Activated naive CD4-positive, alpha-beta T cell treated with anti-CD3 and anti-CD28 coated beads for 36 hours (primary cell): ENCODE results near the gene JAZF1. TPM values are rescaled to one million over a fixed set of nuclear protein-coding genes. Genes with fewer than 3 reads are reported as not detected.

Source experiments
- CTCF ChIA-PET: fragments of 350-600 bp; sonication (Branson Sonifier 250); formaldehyde crosslinking; loops from one replicate; lab custom pipeline; 2021; ENCODE audit warnings: antibody characterized with exemption; lab: Charles Lee
- DNase-seq: peaks from one replicate; pipeline ENCODE4 v3.0.0-alpha.2; 2020
- H3K27ac Mint-ChIP-seq: one replicate; pipeline ENCODE4 v1.8.0; 2021; ENCODE audit warnings: mild to moderate bottlenecking, mixed read lengths
- H3K27me3 Mint-ChIP-seq: one replicate; pipeline ENCODE4 v1.8.0; 2021; ENCODE audit warnings: low read depth, mixed read lengths
- H3K36me3 Mint-ChIP-seq: one replicate; pipeline ENCODE4 v1.8.0; 2021; ENCODE audit warnings: low read depth, mixed read lengths
- H3K4me1 Mint-ChIP-seq: one replicate; pipeline ENCODE4 v1.8.0; 2021; ENCODE audit warnings: low read depth, mixed read lengths
- H3K4me3 Mint-ChIP-seq: one replicate; pipeline ENCODE4 v1.8.0; 2021; ENCODE audit warnings: mild to moderate bottlenecking, moderate library complexity, mixed read lengths
- H3K9me3 Mint-ChIP-seq: one replicate; pipeline ENCODE4 v1.8.0; 2021; ENCODE audit warnings: mixed read lengths
- intact Hi-C: fragments of 100-400 bp; cut with micrococcal nuclease; formaldehyde crosslinking; loops from one replicate; pipeline ENCODE4 v1.15.1; 2023
- total RNA-seq, 2 experiments: library from RNA; stranded (reverse); gene quantifications; one replicate each; pipeline ENCODE4 v1.2.3, GENCODE V29; 2021

The JAZF1 gene
- total RNA-seq, 2 experiments from 2014 or later = 3.4 to 4.7 TPM

- no peaks in the 10 kb centered on the region for H3K36me3 Mint-ChIP-seq
- intact Hi-C loops = no loop called here
- CTCF ChIA-PET = interaction anchor here (0.8 to 2.6 kb wide), 3 partner anchors 14 to 20 kb away, joined by 4 to 9 read pairs (median 6); no protein-coding TSS in a partner anchor
These were observed 104.8 kb downstream of the JAZF1 start for GRCh38 chr7:28075674-28076358.

GRCh38 chr7:28072876-28073514 lies 107.6 kb downstream of the JAZF1 start:
- Mint-ChIP-seq H3K36me3 (no peaks in the 10 kb centered on the region), H3K4me3 (no peak overlapping the region), H3K9me3 (no peaks in the 10 kb centered on the region), H3K27ac (no peak overlapping the region), H3K4me1 (no peaks in the 10 kb centered on the region), H3K27me3 (no peaks in the 10 kb centered on the region)
- CTCF ChIA-PET = interaction anchor here (0.6 kb wide), 1 partner anchor 276 kb away, joined by 6 read pairs; no protein-coding TSS in a partner anchor
- no peak for DNase-seq
- intact Hi-C loops = no loop called here

More at GRCh38 chr7:28075674-28076358, 104.8 kb downstream of the JAZF1 start:
- no peaks in the 10 kb centered on the region for H3K27me3 Mint-ChIP-seq
- H3K4me1 Mint-ChIP-seq = no peaks in the 10 kb centered on the region
- no peak for DNase-seq
- no peak overlapping the region for H3K4me3 Mint-ChIP-seq
- H3K9me3 Mint-ChIP-seq = no peaks in the 10 kb centered on the region
- no peak overlapping the region for H3K27ac Mint-ChIP-seq

- Mint-ChIP-seq H3K36me3 (no peaks in the 10 kb centered on the region), H3K27me3 (no peaks in the 10 kb centered on the region), H3K4me3 (no peak overlapping the region), H3K9me3 (no peaks in the 10 kb centered on the region), H3K4me1 (no peaks in the 10 kb centered on the region), H3K27ac (no peak overlapping the region)
- CTCF ChIA-PET = interaction anchor here (0.6 to 2.0 kb wide), 3 partner anchors 9 to 61 kb away, joined by 3 to 11 read pairs (median 3); no protein-coding TSS in a partner anchor
- intact Hi-C loops = no loop called here
- no peak for DNase-seq
These were observed 109.0 kb downstream of the JAZF1 start for GRCh38 chr7:28071570-28071969.

GRCh38 chr7:28070297-28071055 lies 110.1 kb downstream of the JAZF1 start:
- CTCF ChIA-PET = interaction anchor here (1.0 to 2.0 kb wide), 5 partner anchors 8 to 55 kb away, joined by 3 to 11 read pairs (median 5); no protein-coding TSS in a partner anchor
- Mint-ChIP-seq H3K27ac (no peak overlapping the region), H3K36me3 (no peaks in the 10 kb centered on the region), H3K27me3 (no peaks in the 10 kb centered on the region), H3K9me3 (no peaks in the 10 kb centered on the region), H3K4me3 (no peak overlapping the region), H3K4me1 (no peaks in the 10 kb centered on the region)
- intact Hi-C loops = no loop called here
- DNase-seq = no peak

GRCh38 chr7:28069807-28070206 lies 110.8 kb downstream of the JAZF1 start:
- Mint-ChIP-seq H3K36me3 (no peaks in the 10 kb centered on the region), H3K27me3 (no peaks in the 10 kb centered on the region), H3K27ac (no peak overlapping the region), H3K4me1 (no peaks in the 10 kb centered on the region), H3K4me3 (no peak overlapping the region), H3K9me3 (no peaks in the 10 kb centered on the region)
- CTCF ChIA-PET = interaction anchor here (1.0 to 1.7 kb wide), 3 partner anchors 8 to 14 kb away, joined by 3 to 7 read pairs (median 5); no protein-coding TSS in a partner anchor
- intact Hi-C loops = no loop called here
- no peak for DNase-seq

GRCh38 chr7:28069388-28069787 lies 111.2 kb downstream of the JAZF1 start:
- Mint-ChIP-seq H3K4me1 (no peaks in the 10 kb centered on the region), H3K9me3 (no peaks in the 10 kb centered on the region), H3K27me3 (no peaks in the 10 kb centered on the region), H3K27ac (no peak overlapping the region), H3K4me3 (no peak overlapping the region), H3K36me3 (no peaks in the 10 kb centered on the region)
- no peak for DNase-seq
- CTCF ChIA-PET = interaction anchor here (1.4 to 1.7 kb wide), 2 partner anchors 9 to 11 kb away, joined by 5 to 7 read pairs; no protein-coding TSS in a partner anchor
- intact Hi-C loops = no loop called here

GRCh38 chr7:28068811-28069216 lies 111.8 kb downstream of the JAZF1 start:
- Mint-ChIP-seq H3K27ac (no peak overlapping the region), H3K9me3 (no peaks in the 10 kb centered on the region), H3K4me3 (no peak overlapping the region), H3K4me1 (no peaks in the 10 kb centered on the region), H3K36me3 (no peaks in the 10 kb centered on the region), H3K27me3 (no peaks in the 10 kb centered on the region)
- no peak for DNase-seq
- intact Hi-C loops = no loop called here
- CTCF ChIA-PET = interaction anchor here (1.4 kb wide), 1 partner anchor 9 kb away, joined by 5 read pairs; no protein-coding TSS in a partner anchor

GRCh38 chr7:28067171-28067570 lies 113.4 kb downstream of the JAZF1 start:
- Mint-ChIP-seq H3K36me3 (no peaks in the 10 kb centered on the region), H3K9me3 (no peaks in the 10 kb centered on the region), H3K27ac (no peak overlapping the region), H3K4me3 (no peak overlapping the region), H3K27me3 (no peaks in the 10 kb centered on the region), H3K4me1 (peaks cover 3% of the 10 kb centered on the region)
- no peak for DNase-seq
- intact Hi-C loops = no loop called here
- CTCF ChIA-PET = interaction anchor here (1.3 kb wide), 1 partner anchor 11 kb away, joined by 3 read pairs; no protein-coding TSS in a partner anchor

- no peaks in the 10 kb centered on the region for H3K36me3 Mint-ChIP-seq
- peaks cover 3% of the 10 kb centered on the region for H3K4me1 Mint-ChIP-seq
- H3K27ac Mint-ChIP-seq = no peak overlapping the region
- H3K4me3 Mint-ChIP-seq = no peak overlapping the region
- no peak for DNase-seq
- intact Hi-C loops = no loop called here
- H3K27me3 Mint-ChIP-seq = no peaks in the 10 kb centered on the region
- H3K9me3 Mint-ChIP-seq = no peaks in the 10 kb centered on the region
- CTCF ChIA-PET = interaction anchor here (0.6 to 1.4 kb wide), 4 partner anchors 12 to 948 kb away, joined by 3 to 6 read pairs (median 4); no protein-coding TSS in a partner anchor
These were observed 114.8 kb downstream of the JAZF1 start for GRCh38 chr7:28065721-28066285.

GRCh38 chr7:28065308-28065707 lies 115.3 kb downstream of the JAZF1 start:
- H3K9me3 Mint-ChIP-seq = no peaks in the 10 kb centered on the region
- intact Hi-C loops = no loop called here

GRCh38 chr7:28064437-28064836 lies 116.2 kb downstream of the JAZF1 start:
- H3K36me3 Mint-ChIP-seq = peaks cover 3% of the 10 kb centered on the region
- CTCF ChIA-PET = interaction anchor here (1.6 kb wide), 1 partner anchor 13 kb away, joined by 5 read pairs; no protein-coding TSS in a partner anchor
- intact Hi-C loops = no loop called here
- no peaks in the 10 kb centered on the region for H3K9me3 Mint-ChIP-seq
- peaks cover 1% of the 10 kb centered on the region for H3K27me3 Mint-ChIP-seq
- DNase-seq = no peak
- H3K4me1 Mint-ChIP-seq = peaks cover 3% of the 10 kb centered on the region
- no peak overlapping the region for H3K4me3 Mint-ChIP-seq
- H3K27ac Mint-ChIP-seq = no peak overlapping the region

More at GRCh38 chr7:28065308-28065707, 115.3 kb downstream of the JAZF1 start:
- Mint-ChIP-seq H3K4me1 (peaks cover 3% of the 10 kb centered on the region), H3K27me3 (no peaks in the 10 kb centered on the region), H3K27ac (no peak overlapping the region), H3K36me3 (no peaks in the 10 kb centered on the region), H3K4me3 (no peak overlapping the region)
- CTCF ChIA-PET = interaction anchor here (0.6 to 1.6 kb wide), 4 partner anchors 13 to 949 kb away, joined by 3 to 6 read pairs (median 4); no protein-coding TSS in a partner anchor
- DNase-seq = no peak
